AG04449 (cell line): Measurements from ENCODE around the gene METTL22.

Source experiments
- CTCF ChIA-PET: fragments of 350-600 bp; formaldehyde crosslinking; extraction: SDS; loops from one replicate; lab custom pipeline; 2021; ENCODE audit warnings: antibody characterized with exemption; lab: Yijun Ruan, JAX
- POLR2A ChIA-PET: fragments of 400-600, 350-600 bp; formaldehyde crosslinking; extraction: SDS; loops from one replicate; lab custom pipeline; 2020; ENCODE audit warnings: antibody characterized with exemption, inconsistent platforms; lab: Yijun Ruan, JAX
- DNase-seq: peaks from one replicate; pipeline ENCODE4 v3.0.0-alpha.2; 2010; ENCODE audit warnings: low read depth, low spot score
- H3K4me3 ChIP-seq: 2 replicates; pipeline ENCODE4 v1.5.1; 2011; ENCODE audit warnings: low read depth, mild to moderate bottlenecking, control low read depth, low read length
- CTCF ChIP-seq: IDR thresholded peaks from one replicate; pipeline ENCODE4 v1.5.1; 2011; ENCODE audit warnings: mild to moderate bottlenecking, moderate library complexity, low read length, control low read depth, inconsistent platforms; ENCODE audit not compliant: insufficient read depth; ENCODE audit errors: missing control alignments

METTL22 gene

GRCh38 chr16:8583732-8584131 lies 37.8 kb upstream of the METTL22 start:
- TF ChIP-seq CTCF, result no peak
- POLR2A ChIA-PET, result no interaction called here
- CTCF ChIA-PET, result interaction anchor here (1.6 to 2.6 kb wide), 2 partner anchors 11 kb away, joined by 5 to 18 read pairs; no protein-coding TSS in a partner anchor
- no peak for DNase-seq
- no peak overlapping the region for H3K4me3 ChIP-seq

GRCh38 chr16:8585041-8585440 lies 36.5 kb upstream of the METTL22 start:
- POLR2A ChIA-PET, result no interaction called here
- no peak overlapping the region for H3K4me3 ChIP-seq
- no peak for DNase-seq
- CTCF ChIA-PET, result no interaction called here
- no peak for TF ChIP-seq CTCF

GRCh38 chr16:8585857-8586256 lies 35.6 kb upstream of the METTL22 start:
- no peak for TF ChIP-seq CTCF
- ChIA-PET CTCF (interaction anchor here (1.0 kb wide), 1 partner anchor 12 kb away, joined by 3 read pairs; no protein-coding TSS in a partner anchor), POLR2A (no interaction called here)
- no peak overlapping the region for H3K4me3 ChIP-seq
- no peak for DNase-seq

- no peak for TF ChIP-seq CTCF
- no peak overlapping the region for H3K4me3 ChIP-seq
- ChIA-PET CTCF (interaction anchor here (1.5 kb wide), 1 partner anchor 15 kb away, joined by 4 read pairs; no protein-coding TSS in a partner anchor), POLR2A (no interaction called here)
- no peak for DNase-seq
Measured at GRCh38 chr16:8587065-8587464, 34.4 kb upstream of the METTL22 start.

- no peak for TF ChIP-seq CTCF
- H3K4me3 ChIP-seq, result no peak overlapping the region
- ChIA-PET CTCF (interaction anchor here (1.1 kb wide), 1 partner anchor 14 kb away, joined by 3 read pairs; no protein-coding TSS in a partner anchor), POLR2A (no interaction called here)
- DNase-seq, result no peak
Measured at GRCh38 chr16:8588682-8589056, 32.8 kb upstream of the METTL22 start.

- ChIA-PET CTCF (interaction anchor here (1.1 to 1.2 kb wide), 2 partner anchors 15 to 17 kb away, joined by 3 read pairs; no protein-coding TSS in a partner anchor), POLR2A (no interaction called here)
- TF ChIP-seq CTCF, result no peak
- H3K4me3 ChIP-seq, result no peak overlapping the region
- DNase-seq, result no peak
Measured at GRCh38 chr16:8589057-8589899, 32.2 kb upstream of the METTL22 start.
